Measurements from ENCODE around the gene IFNA7. TPM values are rescaled to one million over a fixed set of nuclear protein-coding genes. Genes with fewer than 3 reads are reported as not detected.

The IFNA7 gene
- total and polyA plus RNA-seq, 3 experiments from 2014 or later: not detected

Other genes with a start within 250 kb of the IFNA7 start
- 1 to 10 TPM; 4.4 TPM for gene HACD4, start 170.6 kb downstream of the IFNA7 start, total RNA-seq
- 8.3 TPM for gene HACD4, start 170.6 kb downstream of the IFNA7 start, polyA plus RNA-seq
- gene IFNB1, start 124.3 kb downstream of the IFNA7 start, total RNA-seq: not detected
- gene IFNB1, start 124.3 kb downstream of the IFNA7 start, polyA plus RNA-seq: not detected
- not detected for gene IFNW1, start 60.4 kb downstream of the IFNA7 start, total RNA-seq
- gene IFNW1, start 60.4 kb downstream of the IFNA7 start, polyA plus RNA-seq: 0.14 TPM
- gene IFNA21, start 35.5 kb downstream of the IFNA7 start, total RNA-seq: not detected
- gene IFNA21, start 35.5 kb downstream of the IFNA7 start, polyA plus RNA-seq: not detected
- gene IFNA4, start 14.6 kb downstream of the IFNA7 start, total RNA-seq: not detected
- gene IFNA4, start 14.6 kb downstream of the IFNA7 start, polyA plus RNA-seq: not detected
- not detected for gene IFNA10, start 4.9 kb upstream of the IFNA7 start, total RNA-seq
- not detected for gene IFNA10, start 4.9 kb upstream of the IFNA7 start, polyA plus RNA-seq
- not detected for gene IFNA16, start 15.1 kb upstream of the IFNA7 start, total RNA-seq
- gene IFNA16, start 15.1 kb upstream of the IFNA7 start, polyA plus RNA-seq: not detected
- gene IFNA17, start 26.0 kb upstream of the IFNA7 start, total RNA-seq: not detected
- not detected for gene IFNA17, start 26.0 kb upstream of the IFNA7 start, polyA plus RNA-seq
- not detected for gene IFNA14, start 37.8 kb upstream of the IFNA7 start, total RNA-seq
- gene IFNA14, start 37.8 kb upstream of the IFNA7 start, polyA plus RNA-seq: not detected
- gene IFNA5, start 103.1 kb upstream of the IFNA7 start, total RNA-seq: not detected
- gene IFNA5, start 103.1 kb upstream of the IFNA7 start, polyA plus RNA-seq: not detected
- 10 to 100 TPM; 16.0 to 16.3 TPM for gene KLHL9, start 133.2 kb upstream of the IFNA7 start, total RNA-seq
- gene KLHL9, start 133.2 kb upstream of the IFNA7 start, polyA plus RNA-seq: 16.9 TPM
- not detected for gene IFNA6, start 148.7 kb upstream of the IFNA7 start, total RNA-seq
- gene IFNA6, start 148.7 kb upstream of the IFNA7 start, polyA plus RNA-seq: not detected
- gene IFNA13, start 165.9 kb upstream of the IFNA7 start, total RNA-seq: not detected
- not detected for gene IFNA13, start 165.9 kb upstream of the IFNA7 start, polyA plus RNA-seq
- not detected for gene IFNA2, start 183.2 kb upstream of the IFNA7 start, total RNA-seq
- not detected for gene IFNA2, start 183.2 kb upstream of the IFNA7 start, polyA plus RNA-seq
- not detected for gene IFNA8, start 206.9 kb upstream of the IFNA7 start, total RNA-seq
- gene IFNA8, start 206.9 kb upstream of the IFNA7 start, polyA plus RNA-seq: not detected
- not detected for gene IFNA1, start 238.2 kb upstream of the IFNA7 start, total RNA-seq
- not detected for gene IFNA1, start 238.2 kb upstream of the IFNA7 start, polyA plus RNA-seq